GM12801 (cell line): ENCODE data around the gene TAOK1.

Experiments used
- TF ChIP-seq, protein P1 (sequence below): IDR thresholded peaks from one replicate; pipeline ENCODE4 v1.5.1; 2011; ENCODE audit warnings: control low read depth; ENCODE audit not compliant: insufficient read length; ENCODE audit errors: extremely low read depth

Gene TAOK1

GRCh38 chr17:29347831-29348629 is 42.1 kb upstream of the TAOK1 start:
- TF ChIP-seq, protein P1, sequence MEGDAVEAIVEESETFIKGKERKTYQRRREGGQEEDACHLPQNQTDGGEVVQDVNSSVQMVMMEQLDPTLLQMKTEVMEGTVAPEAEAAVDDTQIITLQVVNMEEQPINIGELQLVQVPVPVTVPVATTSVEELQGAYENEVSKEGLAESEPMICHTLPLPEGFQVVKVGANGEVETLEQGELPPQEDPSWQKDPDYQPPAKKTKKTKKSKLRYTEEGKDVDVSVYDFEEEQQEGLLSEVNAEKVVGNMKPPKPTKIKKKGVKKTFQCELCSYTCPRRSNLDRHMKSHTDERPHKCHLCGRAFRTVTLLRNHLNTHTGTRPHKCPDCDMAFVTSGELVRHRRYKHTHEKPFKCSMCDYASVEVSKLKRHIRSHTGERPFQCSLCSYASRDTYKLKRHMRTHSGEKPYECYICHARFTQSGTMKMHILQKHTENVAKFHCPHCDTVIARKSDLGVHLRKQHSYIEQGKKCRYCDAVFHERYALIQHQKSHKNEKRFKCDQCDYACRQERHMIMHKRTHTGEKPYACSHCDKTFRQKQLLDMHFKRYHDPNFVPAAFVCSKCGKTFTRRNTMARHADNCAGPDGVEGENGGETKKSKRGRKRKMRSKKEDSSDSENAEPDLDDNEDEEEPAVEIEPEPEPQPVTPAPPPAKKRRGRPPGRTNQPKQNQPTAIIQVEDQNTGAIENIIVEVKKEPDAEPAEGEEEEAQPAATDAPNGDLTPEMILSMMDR = no peak

DNA sequence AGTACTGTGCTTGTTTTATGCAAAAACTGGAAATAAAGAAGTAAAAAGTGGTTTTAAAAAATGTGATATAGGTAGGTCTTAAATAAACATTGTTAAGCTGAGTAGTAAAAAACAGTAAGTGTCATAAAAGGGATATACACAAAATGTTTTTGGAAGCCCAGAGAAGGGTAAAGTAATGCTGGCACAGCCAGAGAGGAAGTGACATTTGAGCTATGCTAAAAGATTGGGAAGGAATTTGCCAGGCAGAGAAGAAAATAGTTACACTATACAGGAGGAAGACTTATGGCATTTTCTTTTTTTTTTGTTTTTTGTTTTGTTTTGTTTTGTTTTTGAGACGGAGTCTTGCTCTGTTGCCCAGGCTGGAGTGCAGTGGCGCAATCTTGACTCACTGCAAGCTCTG is 40.8 kb upstream of the TAOK1 start:
- TF ChIP-seq, protein P1 = no peak

GRCh38 chr17:29352146-29352545 is 38.0 kb upstream of the TAOK1 start:
- TF ChIP-seq, protein P1 = no peak

DNA sequence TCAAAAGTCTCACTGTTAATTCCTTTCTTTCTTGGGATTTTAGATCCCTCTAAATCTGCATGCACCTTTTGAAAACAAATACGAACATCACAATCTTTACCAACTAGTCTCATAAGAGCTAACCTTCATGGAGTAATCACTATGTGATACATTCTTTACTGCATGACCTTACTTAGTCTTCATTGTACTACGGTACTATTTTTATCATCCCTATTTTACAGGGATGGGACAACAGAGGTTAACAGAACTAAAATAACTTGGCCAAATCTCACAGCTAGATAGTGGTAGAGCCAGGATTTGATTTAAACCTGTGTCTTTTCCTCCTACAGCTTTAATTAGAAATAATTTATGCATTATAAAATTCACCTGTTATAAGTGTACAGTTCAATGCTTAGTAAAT is 32.9 kb upstream of the TAOK1 start:
- TF ChIP-seq, protein P1 = no peak

- TF ChIP-seq, protein P1 = no peak
Observed at GRCh38 chr17:29357821-29358232, 32.3 kb upstream of the TAOK1 start.

DNA sequence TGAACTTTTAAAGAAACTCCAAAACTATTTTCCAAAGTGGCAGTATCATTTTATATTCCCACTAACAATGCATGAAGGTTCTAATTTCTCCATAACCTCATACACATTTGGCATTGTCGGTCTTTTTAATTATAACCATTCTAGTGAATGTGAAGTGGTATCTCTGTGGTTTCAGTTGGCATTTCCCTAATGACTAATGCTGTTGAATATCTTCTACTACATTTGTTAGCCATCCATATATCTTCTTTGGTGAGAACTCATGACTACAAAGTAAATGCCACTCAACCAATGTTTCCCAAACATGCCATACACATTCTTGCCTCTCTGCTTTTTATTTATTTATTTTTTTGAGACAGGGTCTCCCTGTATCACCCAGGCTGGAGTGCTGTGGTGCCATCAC is 31.7 kb upstream of the TAOK1 start:
- TF ChIP-seq, protein P1 = no peak

- TF ChIP-seq, protein P1 = no peak
Observed at GRCh38 chr17:29359777-29360176, 30.4 kb upstream of the TAOK1 start.
